IMR-90 (cell line): Measurements from ENCODE around the gene QDPR. TPM values are rescaled to one million over a fixed set of nuclear protein-coding genes. Genes with fewer than 3 reads are reported as not detected.

Experiments
- ATAC-seq: fragments of 200-7000 bp; cut with Tn5 transposase; 2 replicates; pipeline ENCODE4 v1.9.1; 2020; ENCODE audit warnings: low read depth, mild to moderate bottlenecking, moderate library complexity
- BruUV-seq: library from RNA; stranded (reverse); fragments of 400-500 nt; replicated peaks from 2 replicates; lab custom pipeline; 2021; lab: Mats Ljungman, UMichigan
- CTCF ChIA-PET: fragments of 300-600 bp; formaldehyde crosslinking; extraction: SDS; loops from one replicate; lab custom pipeline; 2021; ENCODE audit warnings: antibody characterized with exemption; lab: Yijun Ruan, JAX
- POLR2A ChIA-PET: fragments of 300-600 bp; sonication (Branson Sonifier 250); formaldehyde crosslinking; loops from one replicate; lab custom pipeline; 2022; ENCODE audit warnings: antibody characterized with exemption; ENCODE audit not compliant: unreplicated experiment; lab: Charles Lee
- DNase-seq: peaks from one replicate; pipeline ENCODE4 v3.0.0; 2013
- H2AFZ ChIP-seq: replicated peaks from 2 replicates; pipeline ENCODE3; 2013; ENCODE audit warnings: low read length, mild to moderate bottlenecking; ENCODE audit not compliant: poor library complexity
- H2AK5ac ChIP-seq: 2 replicates; pipeline ENCODE4 v1.6.1; 2013; ENCODE audit warnings: low read depth, low read length, inconsistent platforms
- H2AK9ac ChIP-seq: replicated peaks from 2 replicates; pipeline ENCODE3; 2013; ENCODE audit warnings: mild to moderate bottlenecking, low read depth, low read length, moderate library complexity; ENCODE audit not compliant: poor library complexity
- H2BK120ac ChIP-seq: 2 replicates; pipeline ENCODE4 v1.6.1; 2013; ENCODE audit warnings: low read depth, low read length, inconsistent platforms
- H2BK15ac ChIP-seq: 3 replicates; pipeline ENCODE4 v1.6.1; 2013; ENCODE audit warnings: low read depth, low read length, inconsistent platforms
- H2BK20ac ChIP-seq: 2 replicates; pipeline ENCODE4 v1.6.1; 2013; ENCODE audit warnings: low read depth, mild to moderate bottlenecking, inconsistent platforms, low read length, moderate library complexity
- H2BK5ac ChIP-seq: 2 replicates; pipeline ENCODE4 v1.6.1; 2013; ENCODE audit warnings: mild to moderate bottlenecking, low read depth, low read length, inconsistent platforms; ENCODE audit not compliant: poor library complexity, severe bottlenecking
- H3K14ac ChIP-seq: replicated peaks from 2 replicates; pipeline ENCODE4 v1.6.1; 2013; ENCODE audit warnings: low read depth, low read length, inconsistent platforms
- H3K18ac ChIP-seq: 2 replicates; pipeline ENCODE4 v1.6.1; 2013; ENCODE audit warnings: low read depth, low read length, control low read depth
- H3K23ac ChIP-seq: 2 replicates; pipeline ENCODE4 v1.6.1; 2013; ENCODE audit warnings: low read depth, low read length, inconsistent platforms
- H3K27ac ChIP-seq: 2 replicates; pipeline ENCODE4 v1.5.1; 2013; ENCODE audit warnings: mild to moderate bottlenecking, control low read depth, low read length; ENCODE audit not compliant: insufficient read depth
- H3K27me3 ChIP-seq: 2 replicates; pipeline ENCODE4 v1.6.1; 2013; ENCODE audit warnings: low read length; ENCODE audit not compliant: control insufficient read depth, insufficient read depth
- H3K36me3 ChIP-seq: 2 replicates; pipeline ENCODE4 v1.6.1; 2013; ENCODE audit warnings: low read length, mixed read lengths; ENCODE audit not compliant: control insufficient read depth, insufficient read depth
- H3K4ac ChIP-seq: 2 replicates; pipeline ENCODE4 v1.6.1; 2013; ENCODE audit warnings: low read depth, low read length, inconsistent platforms
- H3K4me1 ChIP-seq: 2 replicates; pipeline ENCODE4 v1.6.1; 2013; ENCODE audit warnings: low read length, mixed read lengths; ENCODE audit not compliant: control insufficient read depth, insufficient read depth
- H3K4me2 ChIP-seq: 2 replicates; pipeline ENCODE4 v1.6.1; 2013; ENCODE audit warnings: low read depth, mild to moderate bottlenecking, control low read depth, low read length, moderate library complexity
- H3K4me3 ChIP-seq: 2 replicates; pipeline ENCODE4 v1.5.1; 2013; ENCODE audit warnings: low read depth, mild to moderate bottlenecking, control low read depth, low read length, moderate library complexity; ENCODE audit not compliant: insufficient read depth
- H3K56ac ChIP-seq: 2 replicates; pipeline ENCODE4 v1.6.1; 2013; ENCODE audit warnings: low read length, inconsistent platforms; ENCODE audit not compliant: insufficient read depth; ENCODE audit errors: extremely low read depth
- H3K79me1 ChIP-seq, 2 experiments: 2 replicates each; pipeline ENCODE4 v1.6.1; 2013; ENCODE audit warnings: low read length in 2 of 2, inconsistent platforms in 1 of 2, low read depth in 1 of 2
- H3K9ac ChIP-seq: 2 replicates; pipeline ENCODE4 v1.6.1; 2013; ENCODE audit warnings: low read depth, low read length, control low read depth
- H3K9me1 ChIP-seq: 2 replicates; pipeline ENCODE4 v1.6.1; 2013; ENCODE audit warnings: low read length, inconsistent platforms; ENCODE audit not compliant: insufficient read depth
- H3K9me3 ChIP-seq: 2 replicates; pipeline ENCODE4 v1.6.1; 2013; ENCODE audit warnings: low read length; ENCODE audit not compliant: control insufficient read depth, insufficient read depth
- H4K20me1 ChIP-seq: 2 replicates; pipeline ENCODE4 v1.6.1; 2013; ENCODE audit warnings: low read length, inconsistent platforms; ENCODE audit not compliant: insufficient read depth
- H4K5ac ChIP-seq: 2 replicates; pipeline ENCODE4 v1.6.1; 2013; ENCODE audit warnings: mild to moderate bottlenecking, low read depth, low read length, control low read depth
- H4K8ac ChIP-seq, 2 experiments: 2 replicates each; pipeline ENCODE4 v1.6.1; 2013; ENCODE audit warnings: low read depth in 2 of 2, low read length in 2 of 2, control low read depth in 1 of 2, inconsistent platforms in 1 of 2
- H4K91ac ChIP-seq: 2 replicates; pipeline ENCODE4 v1.6.1; 2013; ENCODE audit warnings: low read depth, low read length, inconsistent platforms; ENCODE audit not compliant: insufficient read depth
- BHLHE40 ChIP-seq: fragments of 150-350 bp; IDR thresholded peaks from 2 replicates; pipeline ENCODE4 v1.6.1; 2016; ENCODE audit warnings: mild to moderate bottlenecking, low read depth, low read length
- CEBPB ChIP-seq: IDR thresholded peaks from 2 replicates; pipeline ENCODE4 v1.6.1; 2012; ENCODE audit warnings: low read depth, low read length, improper control_type of control experiment
- CHD1 ChIP-seq: IDR thresholded peaks from 2 replicates; pipeline ENCODE4 v1.6.1; 2012; ENCODE audit warnings: low read depth, low read length, improper control_type of control experiment
- FOS ChIP-seq: fragments of 150-350 bp; IDR thresholded peaks from 2 replicates; pipeline ENCODE4 v1.6.1; 2016; ENCODE audit warnings: low read depth, low read length
- MAFK ChIP-seq: IDR thresholded peaks from 2 replicates; pipeline ENCODE4 v1.6.1; 2012; ENCODE audit warnings: low read depth, low read length, improper control_type of control experiment
- MAZ ChIP-seq: IDR thresholded peaks from 2 replicates; pipeline ENCODE4 v1.6.1; 2012; ENCODE audit warnings: low read depth, mild to moderate bottlenecking, low read length, improper control_type of control experiment, moderate library complexity, borderline replicate concordance
- MXI1 ChIP-seq: IDR thresholded peaks from 2 replicates; pipeline ENCODE4 v1.6.1; 2012; ENCODE audit warnings: low read depth, mild to moderate bottlenecking, low read length, moderate library complexity, borderline replicate concordance
- NFE2L2 ChIP-seq: fragments of 150-350 bp; IDR thresholded peaks from 2 replicates; pipeline ENCODE4 v1.6.1; 2016; ENCODE audit warnings: low read depth, mild to moderate bottlenecking, low read length
- POLR2A ChIP-seq: IDR thresholded peaks from 2 replicates; pipeline ENCODE4 v1.6.1; 2012; ENCODE audit warnings: mild to moderate bottlenecking, low read depth, low read length
- RAD21 ChIP-seq: IDR thresholded peaks from 2 replicates; pipeline ENCODE4 v1.6.1; 2012; ENCODE audit warnings: low read length, improper control_type of control experiment
- RCOR1 ChIP-seq: IDR thresholded peaks from 2 replicates; pipeline ENCODE4 v1.6.1; 2012; ENCODE audit warnings: mild to moderate bottlenecking, low read length, improper control_type of control experiment; ENCODE audit not compliant: insufficient replicate concordance
- RFX5 ChIP-seq: IDR thresholded peaks from 2 replicates; pipeline ENCODE4 v1.8.0; 2012; ENCODE audit warnings: low read depth, mild to moderate bottlenecking, low read length, moderate library complexity
- SMC3 ChIP-seq: fragments of 150-350 bp; IDR thresholded peaks from 2 replicates; pipeline ENCODE4 v1.6.1; 2016; ENCODE audit warnings: low read depth, mild to moderate bottlenecking, antibody characterized with exemption, low read length, moderate library complexity
- WGBS, 2 experiments: methylation state at CpG; one replicate each; pipeline versions ENCODE4 v1.1.5 to v1.1.7; 2013; ENCODE audit warnings: missing lambda C conversion rate in 2 of 2; ENCODE audit not compliant: insufficient read length in 1 of 2; ENCODE audit errors: extremely low coverage in 2 of 2; 5-methylcytosine and 5-hydroxymethylcytosine counted together
- dilution Hi-C: fragments of 300-500 bp; cut with HindIII; formaldehyde crosslinking; loops from one replicate; pipeline ENCODE4 v1.14.3; 2018; ENCODE audit warnings: low sequenced_read_pairs; ENCODE audit not compliant: unreplicated experiment
- in situ Hi-C: fragments of 300-500 bp; cut with MboI; formaldehyde crosslinking; loops from 3 replicates; pipeline ENCODE4 v1.14.3; 2019; ENCODE audit warnings: low sequenced_read_pairs, inconsistent platforms, mixed read lengths
- intact Hi-C: fragments of 100-400 bp; cut with micrococcal nuclease; formaldehyde crosslinking; loops from 2 replicates; pipeline ENCODE4 v1.10.0; 2022
- polyA plus RNA-seq, 3 experiments: library from polyadenylated mRNA; depleted of rRNA; stranded (reverse); fragments of >200 nt; gene quantifications; 2 replicates each; pipeline ENCODE4 v1.2.3, GENCODE V29; 2012; ENCODE audit warnings: low replicate concordance in 1 of 3
- total RNA-seq: library from RNA; depleted of rRNA; stranded (reverse); fragments of >200 nt; gene quantifications from 2 replicates; pipeline ENCODE4 v1.2.3, GENCODE V29; 2012
- TF ChIP-seq, protein P1 (sequence below): fragments of 150-350 bp; IDR thresholded peaks from 2 replicates; pipeline ENCODE4 v1.6.1; 2017; ENCODE audit warnings: mild to moderate bottlenecking, antibody characterized with exemption, low read length, low read depth
- TF ChIP-seq, protein P2 (sequence below): fragments of 150-350 bp; IDR thresholded peaks from 2 replicates; pipeline ENCODE4 v1.6.1; 2016; ENCODE audit warnings: low read depth, mild to moderate bottlenecking, low read length, moderate library complexity, borderline replicate concordance
- TF ChIP-seq, protein P3 (sequence below): conservative IDR thresholded peaks from 2 replicates; pipeline ENCODE4 v1.5.1; 2012; ENCODE audit warnings: mild to moderate bottlenecking, low read depth, low read length, improper control_type of control experiment

The QDPR gene
- total and polyA plus RNA-seq, 2 of the 4 experiments (the other 2 are of a cell fraction) = 10.4 to 31.1 TPM

DNA sequence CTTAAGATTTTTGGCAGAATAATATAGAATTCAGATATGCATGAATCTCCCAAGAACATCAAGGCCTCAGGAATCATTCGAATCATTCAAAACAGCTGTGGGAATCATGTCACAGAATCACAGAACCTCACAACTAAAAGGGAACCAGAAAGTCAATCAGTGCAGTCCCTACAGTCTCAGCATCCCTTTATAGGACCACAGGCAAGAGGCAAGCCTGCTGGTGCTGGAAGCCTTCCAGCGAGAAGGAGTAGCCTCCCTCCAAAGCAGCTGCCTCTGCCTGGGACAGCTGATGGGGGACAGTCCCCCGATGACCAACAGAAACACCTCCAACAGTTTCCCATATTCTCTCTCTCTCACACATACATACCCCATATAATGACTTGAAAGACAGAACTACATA lies 20.7 kb downstream of the QDPR start:
- no peaks in the 10 kb centered on the region for H3K9me3 ChIP-seq
- no peak overlapping the region for H2AFZ ChIP-seq
- ChIA-PET POLR2A (no interaction called here), CTCF (no interaction called here)
- H3K9ac ChIP-seq = no peak overlapping the region
- H2BK15ac ChIP-seq = no peak overlapping the region
- no peak overlapping the region for H3K27ac ChIP-seq
- H3K4ac ChIP-seq = no peak overlapping the region
- ATAC-seq (no peak), DNase-seq (no peak)
- H3K4me3 ChIP-seq = no peak overlapping the region
- H3K56ac ChIP-seq = no peak overlapping the region
- no peak overlapping the region for H3K14ac ChIP-seq
- TF ChIP-seq MAFK (no peak), NFE2L2 (no peak), MAZ (no peak), CHD1 (no peak), FOS (no peak), SMC3 (no peak), POLR2A (no peak), CEBPB (no peak), MXI1 (no peak), BHLHE40 (no peak), RFX5 (no peak), RCOR1 (no peak), RAD21 (no peak)
- TF ChIP-seq, protein P1, sequence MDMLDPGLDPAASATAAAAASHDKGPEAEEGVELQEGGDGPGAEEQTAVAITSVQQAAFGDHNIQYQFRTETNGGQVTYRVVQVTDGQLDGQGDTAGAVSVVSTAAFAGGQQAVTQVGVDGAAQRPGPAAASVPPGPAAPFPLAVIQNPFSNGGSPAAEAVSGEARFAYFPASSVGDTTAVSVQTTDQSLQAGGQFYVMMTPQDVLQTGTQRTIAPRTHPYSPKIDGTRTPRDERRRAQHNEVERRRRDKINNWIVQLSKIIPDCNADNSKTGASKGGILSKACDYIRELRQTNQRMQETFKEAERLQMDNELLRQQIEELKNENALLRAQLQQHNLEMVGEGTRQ = no peak
- TF ChIP-seq, protein P2, sequence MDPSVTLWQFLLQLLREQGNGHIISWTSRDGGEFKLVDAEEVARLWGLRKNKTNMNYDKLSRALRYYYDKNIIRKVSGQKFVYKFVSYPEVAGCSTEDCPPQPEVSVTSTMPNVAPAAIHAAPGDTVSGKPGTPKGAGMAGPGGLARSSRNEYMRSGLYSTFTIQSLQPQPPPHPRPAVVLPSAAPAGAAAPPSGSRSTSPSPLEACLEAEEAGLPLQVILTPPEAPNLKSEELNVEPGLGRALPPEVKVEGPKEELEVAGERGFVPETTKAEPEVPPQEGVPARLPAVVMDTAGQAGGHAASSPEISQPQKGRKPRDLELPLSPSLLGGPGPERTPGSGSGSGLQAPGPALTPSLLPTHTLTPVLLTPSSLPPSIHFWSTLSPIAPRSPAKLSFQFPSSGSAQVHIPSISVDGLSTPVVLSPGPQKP = no peak
- TF ChIP-seq, protein P3, sequence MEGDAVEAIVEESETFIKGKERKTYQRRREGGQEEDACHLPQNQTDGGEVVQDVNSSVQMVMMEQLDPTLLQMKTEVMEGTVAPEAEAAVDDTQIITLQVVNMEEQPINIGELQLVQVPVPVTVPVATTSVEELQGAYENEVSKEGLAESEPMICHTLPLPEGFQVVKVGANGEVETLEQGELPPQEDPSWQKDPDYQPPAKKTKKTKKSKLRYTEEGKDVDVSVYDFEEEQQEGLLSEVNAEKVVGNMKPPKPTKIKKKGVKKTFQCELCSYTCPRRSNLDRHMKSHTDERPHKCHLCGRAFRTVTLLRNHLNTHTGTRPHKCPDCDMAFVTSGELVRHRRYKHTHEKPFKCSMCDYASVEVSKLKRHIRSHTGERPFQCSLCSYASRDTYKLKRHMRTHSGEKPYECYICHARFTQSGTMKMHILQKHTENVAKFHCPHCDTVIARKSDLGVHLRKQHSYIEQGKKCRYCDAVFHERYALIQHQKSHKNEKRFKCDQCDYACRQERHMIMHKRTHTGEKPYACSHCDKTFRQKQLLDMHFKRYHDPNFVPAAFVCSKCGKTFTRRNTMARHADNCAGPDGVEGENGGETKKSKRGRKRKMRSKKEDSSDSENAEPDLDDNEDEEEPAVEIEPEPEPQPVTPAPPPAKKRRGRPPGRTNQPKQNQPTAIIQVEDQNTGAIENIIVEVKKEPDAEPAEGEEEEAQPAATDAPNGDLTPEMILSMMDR = no peak
- intact Hi-C loops (no loop called here), dilution Hi-C loops (no loop called here), in situ Hi-C loops (no loop called here)
- WGBS, 2 experiments = no CpG with 5 or more reads among the region's 3 CpGs
- H3K27me3 ChIP-seq = no peaks in the 10 kb centered on the region
- H3K18ac ChIP-seq = no peak overlapping the region
- BruUV-seq = no TSS peak
- H3K4me2 ChIP-seq = no peak overlapping the region
- peaks cover 0 to 4% of the 10 kb centered on the region in 2 experiments; a peak in 2 of 4 replicates for H3K79me1 ChIP-seq
- no peak overlapping the region for H2AK9ac ChIP-seq
- no peak overlapping the region for H4K91ac ChIP-seq
- no peak overlapping the region for H4K5ac ChIP-seq
- no peak overlapping the region for H2BK5ac ChIP-seq
- no peak overlapping the region for H4K8ac ChIP-seq
- H2AK5ac ChIP-seq = no peak overlapping the region
- no peak overlapping the region for H2BK20ac ChIP-seq
- H3K9me1 ChIP-seq = peaks cover 3% of the 10 kb centered on the region; the same call in 1 of the 2 replicates
- no peak overlapping the region for H3K23ac ChIP-seq
- peaks cover 3% of the 10 kb centered on the region; the same call in 1 of the 2 replicates for H3K4me1 ChIP-seq
- H4K20me1 ChIP-seq = no peaks in the 10 kb centered on the region
- H2BK120ac ChIP-seq = no peak overlapping the region
- H3K36me3 ChIP-seq = peaks cover 28% of the 10 kb centered on the region
